Neural progenitor cell (in vitro differentiated cells): ENCODE results near the gene GRAMD2A. TPM values are rescaled to one million over a fixed set of nuclear protein-coding genes. Genes with fewer than 3 reads are reported as not detected.

Source experiments
- DNase-seq: peaks from one replicate; pipeline ENCODE4 v3.0.0-alpha.2; 2016; ENCODE audit warnings: low spot score
- H2AFZ ChIP-seq: fragments of 200-600 bp; sonication (generic); replicated peaks from 2 replicates; pipeline ENCODE4 v1.6.1; 2016; ENCODE audit warnings: antibody characterized with exemption
- H3F3A ChIP-seq: fragments of 200-600 bp; sonication (generic); 2 replicates; pipeline ENCODE4 v1.6.1; 2016; ENCODE audit warnings: antibody characterized with exemption, low read depth
- H3K27ac ChIP-seq: fragments of 200-600 bp; sonication (generic); 2 replicates; pipeline ENCODE4 v1.5.1; 2016; ENCODE audit warnings: mild to moderate bottlenecking
- H3K27me3 ChIP-seq: fragments of 200-600 bp; sonication (generic); 2 replicates; pipeline ENCODE4 v1.6.1; 2016; ENCODE audit warnings: mild to moderate bottlenecking, moderate library complexity
- H3K36me3 ChIP-seq: fragments of 200-600 bp; sonication (generic); 2 replicates; pipeline ENCODE4 v1.5.1; 2016
- H3K4me1 ChIP-seq: fragments of 200-600 bp; sonication (generic); 2 replicates; pipeline ENCODE4 v1.6.1; 2016; ENCODE audit warnings: mixed run types
- H3K4me2 ChIP-seq: fragments of 200-600 bp; sonication (generic); 2 replicates; pipeline ENCODE4 v1.6.1; 2016
- H3K4me3 ChIP-seq: fragments of 200-600 bp; sonication (generic); 2 replicates; pipeline ENCODE4 v1.5.1; 2016
- H3K79me2 ChIP-seq: fragments of 200-600 bp; sonication (generic); 2 replicates; pipeline ENCODE4 v1.6.1; 2016; ENCODE audit warnings: low read depth
- H3K9ac ChIP-seq: fragments of 200-600 bp; sonication (generic); 2 replicates; pipeline ENCODE4 v1.6.1; 2016
- H3K9me3 ChIP-seq: fragments of 200-600 bp; sonication (generic); 2 replicates; pipeline ENCODE4 v1.5.1; 2016; ENCODE audit warnings: low read depth
- H4K20me1 ChIP-seq: fragments of 200-600 bp; sonication (generic); 2 replicates; pipeline ENCODE4 v1.6.1; 2016; ENCODE audit warnings: low read depth
- H3K27ac Mint-ChIP-seq: 3 replicates; pipeline ENCODE4 v1.8.0; 2021; ENCODE audit warnings: mixed read lengths
- H3K27me3 Mint-ChIP-seq: 2 replicates; pipeline ENCODE4 v1.8.0; 2022; ENCODE audit warnings: low read depth, mild to moderate bottlenecking, inconsistent platforms, moderate library complexity, mixed read lengths; ENCODE audit not compliant: insufficient read depth
- H3K36me3 Mint-ChIP-seq: 3 replicates; pipeline ENCODE4 v1.8.0; 2021; ENCODE audit warnings: mixed read lengths
- H3K4me1 Mint-ChIP-seq: 3 replicates; pipeline ENCODE4 v1.8.0; 2021; ENCODE audit warnings: mixed read lengths
- H3K4me3 Mint-ChIP-seq: 3 replicates; pipeline ENCODE4 v1.8.0; 2021; ENCODE audit warnings: mild to moderate bottlenecking, moderate library complexity, mixed read lengths
- H3K9me3 Mint-ChIP-seq: 3 replicates; pipeline ENCODE4 v1.8.0; 2020; ENCODE audit warnings: mixed read lengths
- CTCF ChIP-seq: fragments of 200-600 bp; sonication (generic); IDR thresholded peaks from 2 replicates; pipeline ENCODE4 v1.5.1; 2017; ENCODE audit warnings: antibody characterized with exemption, mild to moderate bottlenecking
- EZH2 ChIP-seq: fragments of 200-600 bp; sonication (generic); IDR thresholded peaks from 2 replicates; pipeline ENCODE4 v1.6.1; 2017; ENCODE audit warnings: antibody characterized with exemption, mild to moderate bottlenecking, moderate library complexity
- EZH2phosphoT487 ChIP-seq: fragments of 200-600 bp; sonication (generic); IDR thresholded peaks from 2 replicates; pipeline ENCODE4 v1.6.1; 2017; ENCODE audit warnings: antibody characterized with exemption
- total RNA-seq: library from RNA; depleted of rRNA; stranded (reverse); fragments of >200 nt; gene quantifications from 2 replicates; pipeline ENCODE4 v1.2.3, GENCODE V29; 2015; ENCODE audit warnings: low replicate concordance

GRAMD2A gene
- total RNA-seq, 1 donor from 2014 or later = 0.43 TPM

- Histone ChIP-seq H3K27ac (no peak overlapping the region), H3K9ac (no peak overlapping the region), H3K4me1 (peaks cover 9% of the 10 kb centered on the region), H3K27me3 (no peaks in the 10 kb centered on the region), H3F3A (peaks cover 9% of the 10 kb centered on the region), H4K20me1 (peaks cover 16% of the 10 kb centered on the region), H2AFZ (no peak overlapping the region), H3K9me3 (no peaks in the 10 kb centered on the region), H3K36me3 (no peaks in the 10 kb centered on the region), H3K79me2 (peaks cover 56% of the 10 kb centered on the region), H3K4me3 (no peak overlapping the region), H3K4me2 (no peak overlapping the region)
- DNase-seq = no peak
- H3K27ac Mint-ChIP-seq = no peak overlapping the region
- H3K4me3 Mint-ChIP-seq = no peak overlapping the region
- H3K4me1 Mint-ChIP-seq = peaks cover 15% of the 10 kb centered on the region
- no peak for TF ChIP-seq EZH2
- TF ChIP-seq EZH2phosphoT487 = no peak
- TF ChIP-seq CTCF = no peak
- peaks cover 4% of the 10 kb centered on the region for H3K36me3 Mint-ChIP-seq
- H3K9me3 Mint-ChIP-seq = no peaks in the 10 kb centered on the region
- H3K27me3 Mint-ChIP-seq = peaks cover 2% of the 10 kb centered on the region
Observed at GRCh38 chr15:72112116-72112515, 85.5 kb downstream of the GRAMD2A start.

- peaks cover 2% of the 10 kb centered on the region for H3K27me3 Mint-ChIP-seq
- H3K27ac Mint-ChIP-seq = no peak overlapping the region
- Histone ChIP-seq H3K9ac (no peak overlapping the region), H3K4me1 (no peaks in the 10 kb centered on the region), H3K4me2 (no peak overlapping the region), H3K27me3 (no peaks in the 10 kb centered on the region), H3K4me3 (no peak overlapping the region), H3K79me2 (peaks cover 42% of the 10 kb centered on the region), H3F3A (no peaks in the 10 kb centered on the region), H3K27ac (no peak overlapping the region), H3K9me3 (no peaks in the 10 kb centered on the region), H3K36me3 (no peaks in the 10 kb centered on the region), H2AFZ (no peak overlapping the region), H4K20me1 (no peaks in the 10 kb centered on the region)
- H3K9me3 Mint-ChIP-seq = no peaks in the 10 kb centered on the region
- TF ChIP-seq EZH2 (no peak), CTCF (no peak), EZH2phosphoT487 (no peak)
- H3K4me1 Mint-ChIP-seq = peaks cover 3% of the 10 kb centered on the region
- H3K36me3 Mint-ChIP-seq = peaks cover 4% of the 10 kb centered on the region
- H3K4me3 Mint-ChIP-seq = no peak overlapping the region
- no peak for DNase-seq
Observed at GRCh38 chr15:72110355-72110754, 87.2 kb downstream of the GRAMD2A start.

Other genes starting within 250 kb of the GRAMD2A start
- gene MYO9A, start 79.6 kb downstream of the GRAMD2A start, total RNA-seq = 19.6 and 38.5 TPM in 2 replicates
- gene SENP8, start 79.4 kb downstream of the GRAMD2A start, total RNA-seq = 9.0 and 13.5 TPM in 2 replicates
- 1,033 and 1,163 TPM in 2 replicates for gene PKM, start 33.4 kb upstream of the GRAMD2A start, total RNA-seq
- gene PARP6, start 74.8 kb upstream of the GRAMD2A start, total RNA-seq = 34.3 and 38.6 TPM in 2 replicates
- gene CELF6, start 122.4 kb upstream of the GRAMD2A start, total RNA-seq = 0.19 and 0.95 TPM in 2 replicates
- 34.5 and 44.6 TPM in 2 replicates for gene HEXA, start 178.2 kb upstream of the GRAMD2A start, total RNA-seq
- gene TMEM202, start 200.5 kb upstream of the GRAMD2A start, total RNA-seq = not detected in 2 replicates